IMR-90 (cell line): Measurements from ENCODE around the gene LYSMD4. TPM values are rescaled to one million over a fixed set of nuclear protein-coding genes. Genes with fewer than 3 reads are reported as not detected.

Source experiments
- ATAC-seq: fragments of 200-7000 bp; cut with Tn5 transposase; 2 replicates; pipeline ENCODE4 v1.9.1; 2020; ENCODE audit warnings: low read depth, mild to moderate bottlenecking, moderate library complexity
- BruUV-seq: library from RNA; stranded (reverse); fragments of 400-500 nt; replicated peaks from 2 replicates; lab custom pipeline; 2021; lab: Mats Ljungman, UMichigan
- CTCF ChIA-PET: fragments of 300-600 bp; formaldehyde crosslinking; extraction: SDS; loops from one replicate; lab custom pipeline; 2021; ENCODE audit warnings: antibody characterized with exemption; lab: Yijun Ruan, JAX
- POLR2A ChIA-PET: fragments of 300-600 bp; sonication (Branson Sonifier 250); formaldehyde crosslinking; loops from one replicate; lab custom pipeline; 2022; ENCODE audit warnings: antibody characterized with exemption; ENCODE audit not compliant: unreplicated experiment; lab: Charles Lee
- DNase-seq: peaks from one replicate; pipeline ENCODE4 v3.0.0; 2013
- H2AFZ ChIP-seq: replicated peaks from 2 replicates; pipeline ENCODE3; 2013; ENCODE audit warnings: low read length, mild to moderate bottlenecking; ENCODE audit not compliant: poor library complexity
- H2AK5ac ChIP-seq: 2 replicates; pipeline ENCODE4 v1.6.1; 2013; ENCODE audit warnings: low read depth, low read length, inconsistent platforms
- H2AK9ac ChIP-seq: replicated peaks from 2 replicates; pipeline ENCODE3; 2013; ENCODE audit warnings: mild to moderate bottlenecking, low read depth, low read length, moderate library complexity; ENCODE audit not compliant: poor library complexity
- H2BK120ac ChIP-seq: 2 replicates; pipeline ENCODE4 v1.6.1; 2013; ENCODE audit warnings: low read depth, low read length, inconsistent platforms
- H2BK15ac ChIP-seq: 3 replicates; pipeline ENCODE4 v1.6.1; 2013; ENCODE audit warnings: low read depth, low read length, inconsistent platforms
- H2BK20ac ChIP-seq: 2 replicates; pipeline ENCODE4 v1.6.1; 2013; ENCODE audit warnings: low read depth, mild to moderate bottlenecking, inconsistent platforms, low read length, moderate library complexity
- H2BK5ac ChIP-seq: 2 replicates; pipeline ENCODE4 v1.6.1; 2013; ENCODE audit warnings: mild to moderate bottlenecking, low read depth, low read length, inconsistent platforms; ENCODE audit not compliant: poor library complexity, severe bottlenecking
- H3K14ac ChIP-seq: replicated peaks from 2 replicates; pipeline ENCODE4 v1.6.1; 2013; ENCODE audit warnings: low read depth, low read length, inconsistent platforms
- H3K18ac ChIP-seq: 2 replicates; pipeline ENCODE4 v1.6.1; 2013; ENCODE audit warnings: low read depth, low read length, control low read depth
- H3K23ac ChIP-seq: 2 replicates; pipeline ENCODE4 v1.6.1; 2013; ENCODE audit warnings: low read depth, low read length, inconsistent platforms
- H3K27ac ChIP-seq: 2 replicates; pipeline ENCODE4 v1.5.1; 2013; ENCODE audit warnings: mild to moderate bottlenecking, control low read depth, low read length; ENCODE audit not compliant: insufficient read depth
- H3K27me3 ChIP-seq: 2 replicates; pipeline ENCODE4 v1.6.1; 2013; ENCODE audit warnings: low read length; ENCODE audit not compliant: control insufficient read depth, insufficient read depth
- H3K36me3 ChIP-seq: 2 replicates; pipeline ENCODE4 v1.6.1; 2013; ENCODE audit warnings: low read length, mixed read lengths; ENCODE audit not compliant: control insufficient read depth, insufficient read depth
- H3K4ac ChIP-seq: 2 replicates; pipeline ENCODE4 v1.6.1; 2013; ENCODE audit warnings: low read depth, low read length, inconsistent platforms
- H3K4me1 ChIP-seq: 2 replicates; pipeline ENCODE4 v1.6.1; 2013; ENCODE audit warnings: low read length, mixed read lengths; ENCODE audit not compliant: control insufficient read depth, insufficient read depth
- H3K4me2 ChIP-seq: 2 replicates; pipeline ENCODE4 v1.6.1; 2013; ENCODE audit warnings: low read depth, mild to moderate bottlenecking, control low read depth, low read length, moderate library complexity
- H3K4me3 ChIP-seq: 2 replicates; pipeline ENCODE4 v1.5.1; 2013; ENCODE audit warnings: low read depth, mild to moderate bottlenecking, control low read depth, low read length, moderate library complexity; ENCODE audit not compliant: insufficient read depth
- H3K56ac ChIP-seq: 2 replicates; pipeline ENCODE4 v1.6.1; 2013; ENCODE audit warnings: low read length, inconsistent platforms; ENCODE audit not compliant: insufficient read depth; ENCODE audit errors: extremely low read depth
- H3K79me1 ChIP-seq, 2 experiments: 2 replicates each; pipeline ENCODE4 v1.6.1; 2013; ENCODE audit warnings: low read length in 2 of 2, inconsistent platforms in 1 of 2, low read depth in 1 of 2
- H3K9ac ChIP-seq: 2 replicates; pipeline ENCODE4 v1.6.1; 2013; ENCODE audit warnings: low read depth, low read length, control low read depth
- H3K9me1 ChIP-seq: 2 replicates; pipeline ENCODE4 v1.6.1; 2013; ENCODE audit warnings: low read length, inconsistent platforms; ENCODE audit not compliant: insufficient read depth
- H3K9me3 ChIP-seq: 2 replicates; pipeline ENCODE4 v1.6.1; 2013; ENCODE audit warnings: low read length; ENCODE audit not compliant: control insufficient read depth, insufficient read depth
- H4K20me1 ChIP-seq: 2 replicates; pipeline ENCODE4 v1.6.1; 2013; ENCODE audit warnings: low read length, inconsistent platforms; ENCODE audit not compliant: insufficient read depth
- H4K5ac ChIP-seq: 2 replicates; pipeline ENCODE4 v1.6.1; 2013; ENCODE audit warnings: mild to moderate bottlenecking, low read depth, low read length, control low read depth
- H4K8ac ChIP-seq, 2 experiments: 2 replicates each; pipeline ENCODE4 v1.6.1; 2013; ENCODE audit warnings: low read depth in 2 of 2, low read length in 2 of 2, control low read depth in 1 of 2, inconsistent platforms in 1 of 2
- H4K91ac ChIP-seq: 2 replicates; pipeline ENCODE4 v1.6.1; 2013; ENCODE audit warnings: low read depth, low read length, inconsistent platforms; ENCODE audit not compliant: insufficient read depth
- BHLHE40 ChIP-seq: fragments of 150-350 bp; IDR thresholded peaks from 2 replicates; pipeline ENCODE4 v1.6.1; 2016; ENCODE audit warnings: mild to moderate bottlenecking, low read depth, low read length
- CEBPB ChIP-seq: IDR thresholded peaks from 2 replicates; pipeline ENCODE4 v1.6.1; 2012; ENCODE audit warnings: low read depth, low read length, improper control_type of control experiment
- CHD1 ChIP-seq: IDR thresholded peaks from 2 replicates; pipeline ENCODE4 v1.6.1; 2012; ENCODE audit warnings: low read depth, low read length, improper control_type of control experiment
- ELK1 ChIP-seq: fragments of 150-350 bp; IDR thresholded peaks from 2 replicates; pipeline ENCODE4 v1.6.1; 2016; ENCODE audit warnings: low read depth, mild to moderate bottlenecking, low read length, moderate library complexity, borderline replicate concordance
- FOS ChIP-seq: fragments of 150-350 bp; IDR thresholded peaks from 2 replicates; pipeline ENCODE4 v1.6.1; 2016; ENCODE audit warnings: low read depth, low read length
- MAFK ChIP-seq: IDR thresholded peaks from 2 replicates; pipeline ENCODE4 v1.6.1; 2012; ENCODE audit warnings: low read depth, low read length, improper control_type of control experiment
- MAZ ChIP-seq: IDR thresholded peaks from 2 replicates; pipeline ENCODE4 v1.6.1; 2012; ENCODE audit warnings: low read depth, mild to moderate bottlenecking, low read length, improper control_type of control experiment, moderate library complexity, borderline replicate concordance
- MXI1 ChIP-seq: IDR thresholded peaks from 2 replicates; pipeline ENCODE4 v1.6.1; 2012; ENCODE audit warnings: low read depth, mild to moderate bottlenecking, low read length, moderate library complexity, borderline replicate concordance
- NFE2L2 ChIP-seq: fragments of 150-350 bp; IDR thresholded peaks from 2 replicates; pipeline ENCODE4 v1.6.1; 2016; ENCODE audit warnings: low read depth, mild to moderate bottlenecking, low read length
- POLR2A ChIP-seq: IDR thresholded peaks from 2 replicates; pipeline ENCODE4 v1.6.1; 2012; ENCODE audit warnings: mild to moderate bottlenecking, low read depth, low read length
- RAD21 ChIP-seq: IDR thresholded peaks from 2 replicates; pipeline ENCODE4 v1.6.1; 2012; ENCODE audit warnings: low read length, improper control_type of control experiment
- RCOR1 ChIP-seq: IDR thresholded peaks from 2 replicates; pipeline ENCODE4 v1.6.1; 2012; ENCODE audit warnings: mild to moderate bottlenecking, low read length, improper control_type of control experiment; ENCODE audit not compliant: insufficient replicate concordance
- SMC3 ChIP-seq: fragments of 150-350 bp; IDR thresholded peaks from 2 replicates; pipeline ENCODE4 v1.6.1; 2016; ENCODE audit warnings: low read depth, mild to moderate bottlenecking, antibody characterized with exemption, low read length, moderate library complexity
- USF2 ChIP-seq: fragments of 150-350 bp; IDR thresholded peaks from 2 replicates; pipeline ENCODE4 v1.6.1; 2017; ENCODE audit warnings: mild to moderate bottlenecking, antibody characterized with exemption, low read length, low read depth
- WGBS, 2 experiments: methylation state at CpG; one replicate each; pipeline versions ENCODE4 v1.1.5 to v1.1.7; 2013; ENCODE audit warnings: missing lambda C conversion rate in 2 of 2; ENCODE audit not compliant: insufficient read length in 1 of 2; ENCODE audit errors: extremely low coverage in 2 of 2; 5-methylcytosine and 5-hydroxymethylcytosine counted together
- dilution Hi-C: fragments of 300-500 bp; cut with HindIII; formaldehyde crosslinking; loops from one replicate; pipeline ENCODE4 v1.14.3; 2018; ENCODE audit warnings: low sequenced_read_pairs; ENCODE audit not compliant: unreplicated experiment
- in situ Hi-C: fragments of 300-500 bp; cut with MboI; formaldehyde crosslinking; loops from 3 replicates; pipeline ENCODE4 v1.14.3; 2019; ENCODE audit warnings: low sequenced_read_pairs, inconsistent platforms, mixed read lengths
- intact Hi-C: fragments of 100-400 bp; cut with micrococcal nuclease; formaldehyde crosslinking; loops from 2 replicates; pipeline ENCODE4 v1.10.0; 2022
- polyA plus RNA-seq, 3 experiments: library from polyadenylated mRNA; depleted of rRNA; stranded (reverse); fragments of >200 nt; gene quantifications; 2 replicates each; pipeline ENCODE4 v1.2.3, GENCODE V29; 2012; ENCODE audit warnings: low replicate concordance in 1 of 3
- total RNA-seq: library from RNA; depleted of rRNA; stranded (reverse); fragments of >200 nt; gene quantifications from 2 replicates; pipeline ENCODE4 v1.2.3, GENCODE V29; 2012
- TF ChIP-seq, protein P1 (sequence below): conservative IDR thresholded peaks from 2 replicates; pipeline ENCODE4 v1.5.1; 2012; ENCODE audit warnings: mild to moderate bottlenecking, low read depth, low read length, improper control_type of control experiment

The LYSMD4 gene
- total and polyA plus RNA-seq, 2 of the 4 experiments (the other 2 are of a cell fraction), result 4.5 to 5.0 TPM

DNA sequence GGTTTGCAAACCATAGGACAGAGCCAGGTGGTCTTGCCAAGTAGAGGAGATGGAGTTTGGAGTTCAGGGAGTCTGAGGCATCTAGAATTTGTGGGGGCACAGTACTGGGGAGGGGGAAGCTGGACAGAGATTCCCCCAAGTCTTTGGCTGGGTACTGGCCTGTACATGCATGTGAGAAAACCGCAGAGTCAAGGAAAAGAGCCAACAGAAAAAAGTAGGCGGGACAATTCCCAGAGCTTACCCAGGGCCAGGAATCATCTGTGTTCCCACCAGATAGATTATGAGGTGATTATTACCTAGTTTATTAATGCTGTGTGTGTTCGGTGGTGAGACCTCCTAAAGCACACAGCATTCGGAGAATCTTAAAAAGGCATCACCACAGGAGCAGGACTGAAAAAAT, 11.3 kb downstream of the LYSMD4 start:
- Histone ChIP-seq H4K91ac (no peak overlapping the region), H4K5ac (no peak overlapping the region), H3K79me1 (no peaks in the 10 kb centered on the region; a peak in 1 of 4 replicates), H2BK5ac (no peak overlapping the region), H3K9ac (no peak overlapping the region), H2AFZ (no peak overlapping the region), H3K23ac (no peak overlapping the region), H3K27ac (no peak overlapping the region), H4K8ac (no peak overlapping the region), H2BK20ac (no peak overlapping the region), H2BK120ac (no peak overlapping the region), H3K9me1 (peaks cover 2% of the 10 kb centered on the region; the same call in 1 of the 2 replicates), H3K4me2 (no peak overlapping the region), H3K4me1 (no peaks in the 10 kb centered on the region; the same call in none of the 2 replicates), H2BK15ac (no peak overlapping the region), H3K9me3 (no peaks in the 10 kb centered on the region; the same call in 1 of the 2 replicates), H2AK9ac (no peak overlapping the region), H3K4ac (no peak overlapping the region), H3K36me3 (no peaks in the 10 kb centered on the region; the same call in 1 of the 2 replicates), H3K14ac (no peak overlapping the region), H3K56ac (no peak overlapping the region), H4K20me1 (no peaks in the 10 kb centered on the region; the same call in 1 of the 2 replicates), H3K27me3 (no peaks in the 10 kb centered on the region), H2AK5ac (no peak overlapping the region), H3K18ac (no peak overlapping the region), H3K4me3 (no peak overlapping the region)
- ChIA-PET POLR2A (no interaction called here), CTCF (interaction anchor here (0.9 kb wide), 1 partner anchor 17 kb away, joined by 3 read pairs; no protein-coding TSS in a partner anchor)
- no TSS peak for BruUV-seq
- no peak for TF ChIP-seq ELK1
- TF ChIP-seq BHLHE40, result no peak
- TF ChIP-seq MXI1, result no peak
- TF ChIP-seq RCOR1, result no peak
- no peak for TF ChIP-seq NFE2L2
- TF ChIP-seq FOS, result no peak
- no peak for TF ChIP-seq POLR2A
- no peak for TF ChIP-seq MAZ
- no peak for TF ChIP-seq USF2
- no peak for TF ChIP-seq CEBPB
- no peak for TF ChIP-seq SMC3
- TF ChIP-seq, protein P1, sequence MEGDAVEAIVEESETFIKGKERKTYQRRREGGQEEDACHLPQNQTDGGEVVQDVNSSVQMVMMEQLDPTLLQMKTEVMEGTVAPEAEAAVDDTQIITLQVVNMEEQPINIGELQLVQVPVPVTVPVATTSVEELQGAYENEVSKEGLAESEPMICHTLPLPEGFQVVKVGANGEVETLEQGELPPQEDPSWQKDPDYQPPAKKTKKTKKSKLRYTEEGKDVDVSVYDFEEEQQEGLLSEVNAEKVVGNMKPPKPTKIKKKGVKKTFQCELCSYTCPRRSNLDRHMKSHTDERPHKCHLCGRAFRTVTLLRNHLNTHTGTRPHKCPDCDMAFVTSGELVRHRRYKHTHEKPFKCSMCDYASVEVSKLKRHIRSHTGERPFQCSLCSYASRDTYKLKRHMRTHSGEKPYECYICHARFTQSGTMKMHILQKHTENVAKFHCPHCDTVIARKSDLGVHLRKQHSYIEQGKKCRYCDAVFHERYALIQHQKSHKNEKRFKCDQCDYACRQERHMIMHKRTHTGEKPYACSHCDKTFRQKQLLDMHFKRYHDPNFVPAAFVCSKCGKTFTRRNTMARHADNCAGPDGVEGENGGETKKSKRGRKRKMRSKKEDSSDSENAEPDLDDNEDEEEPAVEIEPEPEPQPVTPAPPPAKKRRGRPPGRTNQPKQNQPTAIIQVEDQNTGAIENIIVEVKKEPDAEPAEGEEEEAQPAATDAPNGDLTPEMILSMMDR, result no peak
- no peak for TF ChIP-seq MAFK
- TF ChIP-seq CHD1, result no peak
- TF ChIP-seq RAD21, result no peak
- in situ Hi-C loops (no loop called here), intact Hi-C loops (no loop called here), dilution Hi-C loops (no loop called here)
- ATAC-seq (no peak), DNase-seq (no peak)
- WGBS, 2 experiments, result no CpG with 5 or more reads among the region's 4 CpGs
